ENCODE results near the gene ACADSB. TPM values are rescaled to one million over a fixed set of nuclear protein-coding genes. Genes with fewer than 3 reads are reported as not detected.

The ACADSB gene
- total RNA-seq, 1 donor from 2014 or later, result 5.6 TPM

DNA sequence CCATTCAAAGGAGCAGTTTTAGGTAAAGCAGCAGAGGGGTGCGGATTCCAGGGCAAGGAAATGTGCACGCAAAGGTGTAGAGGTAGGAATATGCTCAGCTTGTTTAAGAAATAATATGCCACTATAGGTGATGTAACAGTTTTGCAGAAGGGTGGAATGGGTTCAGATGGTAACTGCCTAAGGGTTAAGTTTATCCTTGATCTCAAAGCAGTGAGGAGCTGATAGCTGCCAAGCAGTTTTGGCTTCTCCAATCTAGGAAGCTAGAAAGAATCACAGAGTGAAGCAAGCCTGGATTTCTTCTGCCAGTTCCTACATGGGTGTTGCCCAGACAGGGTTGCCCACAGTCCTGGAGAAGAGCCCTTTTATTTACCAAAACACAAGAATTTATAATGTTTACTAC lies 6.0 kb downstream of the ACADSB start:
- Histone ChIP-seq H3K36me3 (ENCODE audit: control insufficient read depth, insufficient read depth, low read length) (no peaks in the 10 kb centered on the region), H3K4me3 (ENCODE audit: low read depth, low read length) (no peak overlapping the region), H3K27me3 (ENCODE audit: control insufficient read depth, insufficient read depth, low read length) (no peaks in the 10 kb centered on the region)
- TF ChIP-seq, protein P1, sequence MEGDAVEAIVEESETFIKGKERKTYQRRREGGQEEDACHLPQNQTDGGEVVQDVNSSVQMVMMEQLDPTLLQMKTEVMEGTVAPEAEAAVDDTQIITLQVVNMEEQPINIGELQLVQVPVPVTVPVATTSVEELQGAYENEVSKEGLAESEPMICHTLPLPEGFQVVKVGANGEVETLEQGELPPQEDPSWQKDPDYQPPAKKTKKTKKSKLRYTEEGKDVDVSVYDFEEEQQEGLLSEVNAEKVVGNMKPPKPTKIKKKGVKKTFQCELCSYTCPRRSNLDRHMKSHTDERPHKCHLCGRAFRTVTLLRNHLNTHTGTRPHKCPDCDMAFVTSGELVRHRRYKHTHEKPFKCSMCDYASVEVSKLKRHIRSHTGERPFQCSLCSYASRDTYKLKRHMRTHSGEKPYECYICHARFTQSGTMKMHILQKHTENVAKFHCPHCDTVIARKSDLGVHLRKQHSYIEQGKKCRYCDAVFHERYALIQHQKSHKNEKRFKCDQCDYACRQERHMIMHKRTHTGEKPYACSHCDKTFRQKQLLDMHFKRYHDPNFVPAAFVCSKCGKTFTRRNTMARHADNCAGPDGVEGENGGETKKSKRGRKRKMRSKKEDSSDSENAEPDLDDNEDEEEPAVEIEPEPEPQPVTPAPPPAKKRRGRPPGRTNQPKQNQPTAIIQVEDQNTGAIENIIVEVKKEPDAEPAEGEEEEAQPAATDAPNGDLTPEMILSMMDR (IDR thresholded peaks at IDR 0.05; ENCODE audit: insufficient read depth, low read length, poor library complexity, severe bottlenecking), result no peak
- DNase-seq (ENCODE audit: low read depth), result no peak

DNA sequence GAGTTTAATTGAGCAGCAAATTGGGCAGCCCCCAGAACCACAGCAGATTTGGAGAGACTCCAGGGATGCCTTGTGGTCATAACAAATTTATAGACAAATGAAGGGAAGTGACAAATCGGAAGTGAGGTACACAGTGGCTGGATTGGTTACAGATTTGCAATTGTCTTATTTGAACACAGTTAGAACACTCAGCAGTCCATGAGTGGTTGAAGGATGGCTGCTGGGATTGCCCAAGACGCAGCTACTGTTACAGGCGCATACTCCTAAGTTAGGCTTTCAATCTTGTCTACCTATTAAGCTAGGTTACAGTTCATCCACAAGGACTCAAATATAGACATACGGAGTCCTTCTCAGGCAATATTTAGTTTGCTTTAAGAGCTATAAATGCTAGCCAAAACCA lies 7.4 kb downstream of the ACADSB start:
- Histone ChIP-seq H3K4me3 (ENCODE audit: low read depth, low read length) (no peak overlapping the region), H3K27me3 (ENCODE audit: control insufficient read depth, insufficient read depth, low read length) (no peaks in the 10 kb centered on the region), H3K36me3 (ENCODE audit: control insufficient read depth, insufficient read depth, low read length) (no peaks in the 10 kb centered on the region)
- DNase-seq (ENCODE audit: low read depth), result no peak
- TF ChIP-seq, protein P1 (IDR thresholded peaks at IDR 0.05; ENCODE audit: insufficient read depth, low read length, poor library complexity, severe bottlenecking), result no peak

DNA sequence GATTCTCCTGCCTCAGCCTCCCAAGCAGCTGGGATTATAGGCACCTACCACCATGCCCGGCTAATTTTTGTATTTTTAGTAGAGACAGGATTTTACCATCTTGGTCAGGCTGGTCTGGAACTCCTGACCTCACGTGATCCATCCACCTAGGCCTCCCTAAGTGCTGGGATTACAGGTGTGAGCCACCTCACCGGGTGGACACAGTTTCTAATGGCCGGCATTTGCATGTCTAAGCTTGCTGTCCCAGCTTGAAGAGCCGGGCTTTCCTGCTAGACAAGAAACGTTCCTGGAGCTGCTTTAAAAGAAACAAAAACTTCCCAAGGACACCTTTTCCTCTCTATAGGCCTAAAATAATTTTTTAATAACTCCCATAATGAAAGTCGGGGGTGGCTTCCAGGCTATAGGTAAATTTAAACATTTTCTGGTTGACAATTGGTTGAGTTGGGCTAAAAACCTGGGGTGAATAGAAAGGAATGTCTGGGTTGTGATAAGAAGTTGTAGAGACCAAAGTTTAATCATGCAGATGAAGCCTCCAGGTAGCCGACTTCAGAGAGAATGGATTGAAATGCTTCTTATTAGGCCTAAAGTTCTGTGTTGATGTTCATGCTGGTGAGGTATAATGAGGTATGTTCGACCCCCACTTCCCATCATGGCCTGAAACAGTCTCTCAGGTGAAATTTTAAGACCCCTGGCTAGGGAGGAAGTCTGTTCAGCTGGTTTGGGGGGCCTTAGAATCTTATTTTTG lies 8.8 kb downstream of the ACADSB start:
- no peak overlapping the region for H3K4me3 ChIP-seq (ENCODE audit: low read depth, low read length)
- no peaks in the 10 kb centered on the region for H3K27me3 ChIP-seq (ENCODE audit: control insufficient read depth, insufficient read depth, low read length)
- H3K36me3 ChIP-seq (ENCODE audit: control insufficient read depth, insufficient read depth, low read length), result no peaks in the 10 kb centered on the region
- DNase-seq (ENCODE audit: low read depth), result no peak
- TF ChIP-seq, protein P1 (IDR thresholded peaks at IDR 0.05; ENCODE audit: insufficient read depth, low read length, poor library complexity, severe bottlenecking), result no peak

DNA sequence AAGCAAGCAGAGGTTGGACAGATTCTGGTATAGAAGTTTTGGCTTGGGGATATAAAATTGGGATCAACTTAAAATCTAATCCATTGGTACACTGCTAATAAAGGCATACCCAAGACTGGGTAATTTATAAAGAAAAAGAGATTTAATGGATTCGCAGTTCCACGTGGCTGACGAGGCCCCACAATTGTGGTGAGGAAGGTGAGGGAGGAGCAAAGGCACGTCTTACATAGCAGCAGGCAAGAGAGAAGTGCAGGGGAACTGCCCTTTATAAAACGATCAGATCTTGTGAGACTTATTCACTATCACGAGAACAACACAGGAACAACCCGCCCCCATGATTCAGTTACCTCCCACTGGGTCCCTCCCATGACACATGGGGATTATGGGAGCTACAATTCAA lies 9.7 kb downstream of the ACADSB start:
- Histone ChIP-seq H3K27me3 (ENCODE audit: control insufficient read depth, insufficient read depth, low read length) (no peaks in the 10 kb centered on the region), H3K36me3 (ENCODE audit: control insufficient read depth, insufficient read depth, low read length) (no peaks in the 10 kb centered on the region), H3K4me3 (ENCODE audit: low read depth, low read length) (no peak overlapping the region)
- TF ChIP-seq, protein P1 (IDR thresholded peaks at IDR 0.05; ENCODE audit: insufficient read depth, low read length, poor library complexity, severe bottlenecking), result no peak
- no peak for DNase-seq (ENCODE audit: low read depth)

DNA sequence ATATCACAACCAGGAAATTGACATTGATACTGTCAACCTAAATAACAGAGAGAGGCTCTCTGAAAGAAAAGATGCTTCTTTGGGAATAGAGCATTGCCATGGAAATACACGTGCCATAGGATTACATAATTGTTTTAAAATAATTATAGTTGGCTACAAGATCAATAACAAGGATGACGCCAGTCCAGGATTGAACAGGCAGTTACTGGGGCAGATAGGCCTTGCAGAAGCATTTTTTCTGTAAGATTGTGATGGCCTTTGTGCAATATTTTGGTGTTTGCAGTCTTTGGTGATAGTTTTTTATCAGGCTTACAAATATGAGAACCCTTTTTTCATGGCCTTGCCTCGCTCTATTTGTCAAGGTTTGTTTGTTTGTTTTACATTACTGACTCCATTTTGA lies 10.5 kb downstream of the ACADSB start:
- H3K36me3 ChIP-seq (ENCODE audit: control insufficient read depth, insufficient read depth, low read length), result no peaks in the 10 kb centered on the region
- TF ChIP-seq, protein P1 (IDR thresholded peaks at IDR 0.05; ENCODE audit: insufficient read depth, low read length, poor library complexity, severe bottlenecking), result no peak
- no peak for DNase-seq (ENCODE audit: low read depth)
- no peaks in the 10 kb centered on the region for H3K27me3 ChIP-seq (ENCODE audit: control insufficient read depth, insufficient read depth, low read length)
- no peak overlapping the region for H3K4me3 ChIP-seq (ENCODE audit: low read depth, low read length)
